GM12875 (cell line): ENCODE results near the gene SWT1.
A peak's percentile ranks its signal among the peaks of the same experiment; 100 is the strongest.

ENCODE experiments used
- H3K4me3 ChIP-seq: one replicate; pipeline ENCODE4 v1.5.1; 2011; ENCODE audit warnings: low read depth, low read length, control low read depth
- CTCF ChIP-seq: IDR thresholded peaks from 2 replicates; pipeline ENCODE4 v1.5.1; 2011; ENCODE audit warnings: low read depth, mild to moderate bottlenecking, control low read depth, inconsistent platforms, low read length, moderate library complexity, borderline replicate concordance; ENCODE audit not compliant: insufficient read depth

Gene SWT1

GRCh38 chr1:185237661-185238060, 80.7 kb downstream of the SWT1 start:
- H3K4me3 ChIP-seq, result no peak overlapping the region
- TF ChIP-seq CTCF, result no peak

GRCh38 chr1:185238447-185238846, 81.5 kb downstream of the SWT1 start:
- 0 out of 2 replicates have a peak, but pooled peaks have one; percentile 4 for TF ChIP-seq CTCF
- no peak overlapping the region for H3K4me3 ChIP-seq

GRCh38 chr1:185239861-185240260, 82.9 kb downstream of the SWT1 start:
- H3K4me3 ChIP-seq, result no peak overlapping the region
- no peak for TF ChIP-seq CTCF

GRCh38 chr1:185241127-185241526, 84.2 kb downstream of the SWT1 start:
- no peak overlapping the region for H3K4me3 ChIP-seq
- no peak for TF ChIP-seq CTCF

- no peak for TF ChIP-seq CTCF
- no peak overlapping the region for H3K4me3 ChIP-seq
Measured at GRCh38 chr1:185244015-185244747, 87.2 kb downstream of the SWT1 start.

- TF ChIP-seq CTCF, result no peak
- H3K4me3 ChIP-seq, result no peak overlapping the region
Measured at GRCh38 chr1:185245466-185245865, 88.5 kb downstream of the SWT1 start.

GRCh38 chr1:185249563-185249962, 92.6 kb downstream of the SWT1 start:
- no peak overlapping the region for H3K4me3 ChIP-seq
- no peak for TF ChIP-seq CTCF
